ENCODE measurements around the gene PCDHB5.
"Not testable (repeated sequence)": the region's sequence is repeated elsewhere in the genome, so short reads cannot be mapped to it uniquely, and the experiment has no call there.

The PCDHB5 gene

DNA sequence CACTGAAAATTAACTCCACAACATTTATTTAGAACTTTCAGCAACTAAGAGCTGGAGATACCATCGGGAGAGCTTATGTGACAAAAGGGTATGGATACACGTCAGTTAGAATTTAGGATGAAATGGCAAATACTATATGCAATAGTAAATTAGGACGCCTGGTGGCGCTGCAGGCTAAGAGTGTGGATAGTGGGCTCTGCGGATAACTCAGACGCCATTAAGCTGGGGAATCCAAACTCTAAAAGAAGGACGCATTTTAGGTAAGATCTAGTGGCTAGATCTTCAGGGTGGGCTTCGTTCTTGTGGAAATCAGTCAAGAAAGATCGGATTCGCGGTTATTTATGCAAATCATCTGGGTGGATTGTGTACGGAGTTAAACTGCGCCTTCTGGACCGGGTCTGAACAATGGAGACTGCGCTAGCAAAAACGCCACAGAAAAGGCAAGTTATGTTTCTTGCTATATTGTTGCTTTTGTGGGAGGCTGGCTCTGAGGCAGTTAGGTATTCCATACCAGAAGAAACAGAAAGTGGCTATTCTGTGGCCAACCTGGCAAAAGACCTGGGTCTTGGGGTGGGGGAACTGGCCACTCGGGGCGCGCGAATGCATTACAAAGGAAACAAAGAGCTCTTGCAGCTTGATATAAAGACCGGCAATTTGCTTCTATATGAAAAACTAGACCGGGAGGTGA is at the start of gene PCDHB5:
Gene PCDHB5 (plus strand): TSS at position 177 of the 688 bp plus-strand sequence. CDS start 229 bp downstream, at position 406.
- DNase-seq (ENCODE audit: low read depth, low spot score) = no peak

- DNase-seq (ENCODE audit: low read depth, low spot score) = no peak
These were observed 40.3 kb upstream of the PCDHB5 start, which contains the start of gene PCDHB2 for GRCh38 chr5:141094481-141095262. TSS of gene PCDHB2 (plus strand) at chr5:141094615. CDS start at chr5:141094791, 176 bp downstream.

GRCh38 chr5:141095263-141095641 is 39.8 kb upstream of the PCDHB5 start:
- DNase-seq (ENCODE audit: low read depth, low spot score) = no peak

DNA sequence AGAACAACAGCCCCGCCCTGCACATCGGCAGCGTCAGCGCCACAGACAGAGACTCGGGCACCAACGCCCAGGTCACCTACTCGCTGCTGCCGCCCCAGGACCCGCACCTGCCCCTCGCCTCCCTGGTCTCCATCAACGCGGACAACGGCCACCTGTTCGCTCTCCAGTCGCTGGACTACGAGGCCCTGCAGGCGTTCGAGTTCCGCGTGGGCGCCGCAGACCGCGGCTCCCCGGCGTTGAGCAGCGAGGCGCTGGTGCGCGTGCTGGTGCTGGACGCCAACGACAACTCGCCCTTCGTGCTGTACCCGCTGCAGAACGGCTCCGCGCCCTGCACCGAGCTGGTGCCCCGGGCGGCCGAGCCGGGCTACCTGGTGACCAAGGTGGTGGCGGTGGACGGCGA is 38.8 kb upstream of the PCDHB5 start:
- not testable (repeated sequence) for DNase-seq (ENCODE audit: low read depth, low spot score)

GRCh38 chr5:141096586-141096985 is 38.4 kb upstream of the PCDHB5 start:
- DNase-seq (ENCODE audit: low read depth, low spot score) = not testable (repeated sequence)

GRCh38 chr5:141100243-141100805 is 34.7 kb upstream of the PCDHB5 start, which contains the start of gene PCDHB3:
TSS of gene PCDHB3 (plus strand) at chr5:141100473. CDS start at chr5:141100650, 177 bp downstream.
- DNase-seq (ENCODE audit: low read depth, low spot score) = no peak

GRCh38 chr5:141101059-141101458 is 33.9 kb upstream of the PCDHB5 start:
- no peak for DNase-seq (ENCODE audit: low read depth, low spot score)

DNA sequence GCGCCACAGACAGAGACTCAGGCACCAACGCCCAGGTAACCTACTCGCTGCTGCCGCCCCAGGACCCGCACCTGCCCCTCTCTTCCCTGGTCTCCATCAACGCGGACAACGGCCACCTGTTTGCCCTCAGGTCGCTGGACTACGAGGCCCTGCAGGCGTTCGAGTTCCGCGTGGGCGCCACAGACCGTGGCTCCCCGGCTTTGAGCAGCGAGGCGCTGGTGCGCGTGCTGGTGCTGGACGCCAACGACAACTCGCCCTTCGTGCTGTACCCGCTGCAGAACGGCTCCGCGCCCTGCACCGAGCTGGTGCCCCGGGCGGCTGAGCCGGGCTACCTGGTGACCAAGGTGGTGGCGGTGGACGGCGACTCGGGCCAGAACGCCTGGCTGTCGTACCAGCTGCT is 32.9 kb upstream of the PCDHB5 start:
- not testable (repeated sequence) for DNase-seq (ENCODE audit: low read depth, low spot score)

DNA sequence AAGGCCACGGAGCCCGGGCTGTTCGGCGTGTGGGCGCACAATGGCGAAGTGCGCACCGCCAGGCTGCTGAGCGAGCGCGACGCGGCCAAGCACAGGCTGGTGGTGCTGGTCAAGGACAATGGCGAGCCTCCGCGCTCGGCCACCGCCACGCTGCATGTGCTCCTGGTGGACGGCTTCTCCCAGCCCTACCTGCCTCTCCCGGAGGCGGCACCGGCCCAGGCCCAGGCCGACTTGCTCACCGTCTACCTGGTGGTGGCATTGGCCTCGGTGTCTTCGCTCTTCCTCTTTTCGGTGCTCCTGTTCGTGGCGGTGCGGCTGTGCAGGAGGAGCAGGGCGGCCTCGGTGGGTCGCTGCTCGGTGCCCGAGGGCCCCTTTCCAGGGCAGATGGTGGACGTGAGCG is 32.5 kb upstream of the PCDHB5 start:
- DNase-seq (ENCODE audit: low read depth, low spot score) = not testable (repeated sequence)

DNA sequence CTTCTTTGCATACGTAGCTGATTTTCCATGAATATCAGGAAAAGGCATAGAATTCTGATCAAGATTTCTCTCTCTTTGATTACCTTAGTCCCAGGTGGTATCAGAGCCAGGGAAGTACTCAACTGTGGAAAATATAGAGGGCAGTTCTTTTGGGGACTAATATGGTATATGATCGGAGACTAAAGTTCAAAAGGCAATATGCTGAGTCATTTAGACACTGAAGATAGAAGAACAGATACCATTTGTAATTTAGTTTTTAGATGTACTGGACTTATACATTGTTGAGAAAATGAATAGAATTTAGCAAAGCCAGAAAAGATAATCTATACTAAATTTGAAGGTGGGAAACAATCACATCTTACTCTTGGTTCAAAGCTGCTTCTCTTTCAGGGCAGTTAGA is 29.7 kb upstream of the PCDHB5 start:
- no peak for DNase-seq (ENCODE audit: low read depth, low spot score)

DNA sequence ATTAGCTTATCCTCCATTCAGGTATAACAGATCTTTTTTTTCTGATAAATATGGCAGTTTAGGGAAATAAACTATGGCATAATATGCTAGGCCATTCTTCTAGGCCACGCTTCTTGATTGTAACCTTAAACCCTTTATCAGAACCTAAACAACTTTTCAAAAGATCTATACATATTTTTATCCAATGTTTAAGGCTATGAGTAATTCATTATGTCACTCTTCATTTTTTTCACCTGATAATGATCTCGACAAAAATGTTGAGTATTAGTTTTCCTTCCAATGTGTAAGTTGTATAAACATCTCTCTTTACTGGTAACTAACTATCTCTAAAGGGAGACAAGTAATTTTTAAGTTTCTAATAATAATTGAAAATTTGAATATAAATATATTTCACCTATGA is 15.8 kb upstream of the PCDHB5 start:
- no peak for DNase-seq (ENCODE audit: low read depth, low spot score)

DNA sequence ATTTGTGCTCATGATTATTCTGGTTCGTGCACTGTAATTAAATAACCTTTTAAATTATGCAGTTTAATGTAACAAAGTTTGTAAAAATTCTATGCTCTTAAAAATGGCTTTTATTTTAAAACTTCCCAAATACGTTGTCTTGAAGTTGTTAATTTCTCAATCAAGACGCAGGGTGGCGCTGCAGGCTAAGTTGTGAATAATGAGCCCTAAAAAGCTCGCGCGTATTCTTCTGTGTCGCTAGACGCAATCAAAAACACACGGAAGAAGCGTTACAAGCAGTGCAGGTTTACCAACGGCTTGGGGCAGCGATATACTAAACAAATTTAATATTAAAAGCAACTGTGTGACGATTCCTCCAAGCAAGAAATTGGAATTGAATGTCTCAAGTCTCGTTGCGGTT is 13.4 kb upstream of the PCDHB5 start, which contains the start of gene PCDHB4:
Gene PCDHB4 (plus strand): TSS at position 256 of the 400 bp plus-strand sequence. CDS start 181 bp downstream, outside the sequence.
- no peak for DNase-seq (ENCODE audit: low read depth, low spot score)

DNA sequence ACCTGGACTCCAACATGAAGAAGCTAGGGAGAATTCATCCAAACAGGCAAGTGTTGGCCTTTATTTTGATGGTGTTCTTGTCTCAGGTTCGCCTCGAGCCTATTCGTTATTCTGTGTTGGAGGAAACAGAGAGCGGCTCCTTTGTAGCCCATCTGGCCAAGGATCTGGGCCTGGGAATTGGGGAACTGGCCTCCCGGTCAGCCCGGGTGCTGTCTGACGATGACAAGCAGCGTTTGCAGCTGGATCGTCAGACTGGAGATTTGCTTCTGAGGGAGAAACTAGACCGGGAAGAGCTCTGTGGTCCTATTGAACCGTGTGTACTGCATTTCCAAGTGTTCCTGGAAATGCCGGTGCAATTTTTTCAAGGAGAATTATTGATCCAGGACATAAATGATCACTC is 13.0 kb upstream of the PCDHB5 start:
- no peak for DNase-seq (ENCODE audit: low read depth, low spot score)

GRCh38 chr5:141123396-141124135 is 11.4 kb upstream of the PCDHB5 start:
- not testable (repeated sequence) for DNase-seq (ENCODE audit: low read depth, low spot score)

GRCh38 chr5:141127305-141127704 is 7.7 kb upstream of the PCDHB5 start:
- no peak for DNase-seq (ENCODE audit: low read depth, low spot score)

DNA sequence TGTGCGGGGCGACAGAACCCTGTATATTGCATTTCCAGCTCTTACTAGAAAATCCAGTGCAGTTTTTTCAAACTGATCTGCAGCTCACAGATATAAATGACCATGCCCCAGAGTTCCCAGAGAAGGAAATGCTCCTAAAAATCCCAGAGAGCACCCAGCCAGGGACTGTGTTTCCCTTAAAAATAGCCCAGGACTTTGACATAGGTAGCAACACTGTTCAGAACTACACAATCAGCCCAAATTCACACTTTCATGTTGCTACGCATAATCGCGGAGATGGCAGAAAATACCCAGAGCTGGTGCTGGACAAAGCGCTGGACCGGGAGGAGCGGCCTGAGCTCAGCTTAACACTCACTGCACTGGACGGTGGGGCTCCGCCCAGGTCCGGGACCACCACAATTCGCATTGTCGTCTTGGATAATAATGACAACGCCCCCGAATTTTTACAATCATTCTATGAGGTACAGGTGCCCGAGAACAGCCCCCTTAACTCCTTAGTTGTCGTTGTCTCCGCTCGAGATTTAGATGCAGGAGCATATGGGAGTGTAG is 786 bp downstream of the PCDHB5 start:
- DNase-seq (ENCODE audit: low read depth, low spot score) = no peak

DNA sequence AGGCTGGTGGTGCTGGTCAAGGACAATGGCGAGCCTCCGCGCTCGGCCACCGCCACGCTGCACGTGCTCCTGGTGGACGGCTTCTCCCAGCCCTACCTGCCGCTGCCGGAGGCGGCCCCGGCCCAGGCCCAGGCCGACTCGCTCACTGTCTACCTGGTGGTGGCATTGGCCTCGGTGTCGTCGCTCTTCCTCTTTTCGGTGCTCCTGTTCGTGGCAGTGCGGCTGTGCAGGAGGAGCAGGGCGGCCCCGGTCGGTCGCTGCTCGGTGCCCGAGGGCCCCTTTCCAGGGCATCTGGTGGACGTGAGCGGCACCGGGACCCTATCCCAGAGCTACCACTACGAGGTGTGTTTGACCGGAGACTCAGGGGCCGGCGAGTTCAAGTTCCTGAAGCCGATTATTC is 2.3 kb downstream of the PCDHB5 start:
- DNase-seq (ENCODE audit: low read depth, low spot score) = not testable (repeated sequence)

DNA sequence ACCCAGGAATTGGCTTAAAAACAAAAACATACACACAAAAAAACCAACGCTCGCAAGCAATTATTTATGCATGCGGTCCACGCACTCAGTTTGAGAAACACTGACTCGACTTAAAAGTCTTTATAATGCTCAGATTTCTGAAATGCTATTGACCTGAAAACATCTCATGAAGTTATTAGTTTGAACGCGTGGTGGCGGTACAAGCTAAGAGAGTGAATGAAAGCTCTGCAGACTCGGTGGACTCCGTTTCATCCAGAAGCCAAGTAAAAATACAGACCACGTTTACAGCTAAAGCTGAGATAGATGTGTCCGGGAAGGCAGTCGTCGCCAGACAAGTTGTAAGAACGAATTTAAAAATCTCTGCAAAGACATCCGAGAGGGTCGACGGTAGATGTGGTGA is 14.8 kb downstream of the PCDHB5 start, which contains the start of gene PCDHB6:
Gene PCDHB6 (plus strand): TSS at position 246 of the 400 bp plus-strand sequence. CDS start 201 bp downstream, outside the sequence.
- DNase-seq (ENCODE audit: low read depth, low spot score) = no peak

- no peak for DNase-seq (ENCODE audit: low read depth, low spot score)
These were observed 15.4 kb downstream of the PCDHB5 start for GRCh38 chr5:141150224-141150992.

DNA sequence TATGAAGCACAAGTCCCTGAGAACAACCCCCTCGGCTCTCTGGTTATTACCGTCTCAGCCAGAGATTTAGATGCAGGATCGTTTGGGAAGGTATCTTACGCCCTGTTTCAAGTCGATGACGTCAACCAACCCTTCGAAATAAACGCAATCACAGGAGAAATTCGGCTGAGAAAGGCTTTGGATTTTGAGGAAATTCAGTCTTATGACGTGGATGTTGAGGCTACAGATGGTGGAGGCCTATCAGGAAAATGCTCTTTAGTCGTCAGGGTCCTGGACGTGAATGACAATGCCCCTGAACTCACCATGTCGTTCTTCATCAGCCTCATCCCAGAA is 16.0 kb downstream of the PCDHB5 start:
- DNase-seq (ENCODE audit: low read depth, low spot score) = no peak

All from activated naive CD8-positive, alpha-beta T cell treated with anti-CD3 and anti-CD28 coated beads, Interleukin-2, amount 50 U/mL, for 16 hours (primary cell).